OCI-LY1 (cell line): ENCODE results near the gene TBCD.

Source experiments
- H2AFZ ChIP-seq: fragments of 200-600 bp; sonication (generic), shearing (Covaris generic); 2 replicates; pipeline ENCODE4 v1.6.0; 2014; ENCODE audit warnings: antibody characterized with exemption, mild to moderate bottlenecking, low read length
- H3F3A ChIP-seq: fragments of 200-600 bp; sonication (generic), shearing (Covaris generic); 2 replicates; pipeline ENCODE4 v1.6.0; 2014; ENCODE audit warnings: mild to moderate bottlenecking, antibody characterized with exemption, low read length, moderate library complexity; ENCODE audit not compliant: insufficient read depth
- H3K27ac ChIP-seq: fragments of 200-600 bp; sonication (generic); 2 replicates; pipeline ENCODE4 v1.5.1; 2014; ENCODE audit warnings: low read length, mixed run types, mild to moderate bottlenecking, low read depth; ENCODE audit not compliant: poor library complexity, severe bottlenecking
- H3K27me3 ChIP-seq: fragments of 200-600 bp; sonication (generic); 2 replicates; pipeline ENCODE4 v1.6.0; 2014; ENCODE audit warnings: antibody characterized with exemption, mild to moderate bottlenecking, low read length, moderate library complexity; ENCODE audit not compliant: insufficient read depth
- H3K36me3 ChIP-seq: fragments of 200-600 bp; sonication (generic); 2 replicates; pipeline ENCODE4 v1.6.1; 2014; ENCODE audit warnings: mild to moderate bottlenecking, antibody characterized with exemption, low read length, moderate library complexity, mixed read lengths; ENCODE audit not compliant: insufficient read depth
- H3K4me1 ChIP-seq: fragments of 200-600 bp; sonication (generic); 2 replicates; pipeline ENCODE4 v1.5.1; 2014; ENCODE audit warnings: mild to moderate bottlenecking, low read length, moderate library complexity; ENCODE audit not compliant: insufficient read depth, severe bottlenecking
- H3K4me2 ChIP-seq: fragments of 200-600 bp; sonication (generic), shearing (Covaris generic); 2 replicates; pipeline ENCODE4 v1.6.1; 2014; ENCODE audit warnings: low read length
- H3K4me3 ChIP-seq: fragments of 200-600 bp; sonication (generic); 2 replicates; pipeline ENCODE4 v1.5.1; 2014; ENCODE audit warnings: low read length, low read depth, mild to moderate bottlenecking, mixed read lengths; ENCODE audit not compliant: poor library complexity, severe bottlenecking
- H3K79me2 ChIP-seq: fragments of 200-600 bp; shearing (Covaris generic); 2 replicates; pipeline ENCODE4 v1.6.1; 2016; ENCODE audit warnings: mixed run types, low read length, mixed read lengths; ENCODE audit not compliant: insufficient read depth
- H3K9ac ChIP-seq: fragments of 200-600 bp; sonication (generic), shearing (Covaris generic); 2 replicates; pipeline ENCODE4 v1.6.1; 2014; ENCODE audit warnings: mild to moderate bottlenecking, low read length, mixed read lengths
- H3K9me2 ChIP-seq: fragments of 200-600 bp; sonication (generic), shearing (Covaris generic); 2 replicates; pipeline ENCODE4 v1.6.1; 2014; ENCODE audit warnings: low read depth, mild to moderate bottlenecking, low read length, mixed read lengths
- H3K9me3 ChIP-seq: fragments of 200-600 bp; shearing (Covaris generic); 2 replicates; pipeline ENCODE4 v1.6.1; 2014; ENCODE audit warnings: low read length, mixed read lengths
- H4K20me1 ChIP-seq: fragments of 200-600 bp; sonication (generic), shearing (Covaris generic); 2 replicates; pipeline ENCODE4 v1.6.0; 2016; ENCODE audit warnings: mild to moderate bottlenecking, low read length; ENCODE audit not compliant: insufficient read depth
- EZH2 ChIP-seq: fragments of 200-600 bp; sonication (generic), shearing (Covaris generic); IDR thresholded peaks from 2 replicates; pipeline ENCODE4 v1.8.0; 2017; ENCODE audit warnings: borderline replicate concordance, mixed run types, mild to moderate bottlenecking, antibody characterized with exemption, low read length, moderate library complexity, mixed read lengths
- TF ChIP-seq, protein P1 (sequence below): fragments of 200-600 bp; sonication (generic), shearing (Covaris generic); IDR thresholded peaks from 2 replicates; pipeline ENCODE4 v1.5.1; 2017; ENCODE audit warnings: mild to moderate bottlenecking, antibody characterized with exemption, low read length, moderate library complexity, mixed read lengths

TBCD gene

DNA sequence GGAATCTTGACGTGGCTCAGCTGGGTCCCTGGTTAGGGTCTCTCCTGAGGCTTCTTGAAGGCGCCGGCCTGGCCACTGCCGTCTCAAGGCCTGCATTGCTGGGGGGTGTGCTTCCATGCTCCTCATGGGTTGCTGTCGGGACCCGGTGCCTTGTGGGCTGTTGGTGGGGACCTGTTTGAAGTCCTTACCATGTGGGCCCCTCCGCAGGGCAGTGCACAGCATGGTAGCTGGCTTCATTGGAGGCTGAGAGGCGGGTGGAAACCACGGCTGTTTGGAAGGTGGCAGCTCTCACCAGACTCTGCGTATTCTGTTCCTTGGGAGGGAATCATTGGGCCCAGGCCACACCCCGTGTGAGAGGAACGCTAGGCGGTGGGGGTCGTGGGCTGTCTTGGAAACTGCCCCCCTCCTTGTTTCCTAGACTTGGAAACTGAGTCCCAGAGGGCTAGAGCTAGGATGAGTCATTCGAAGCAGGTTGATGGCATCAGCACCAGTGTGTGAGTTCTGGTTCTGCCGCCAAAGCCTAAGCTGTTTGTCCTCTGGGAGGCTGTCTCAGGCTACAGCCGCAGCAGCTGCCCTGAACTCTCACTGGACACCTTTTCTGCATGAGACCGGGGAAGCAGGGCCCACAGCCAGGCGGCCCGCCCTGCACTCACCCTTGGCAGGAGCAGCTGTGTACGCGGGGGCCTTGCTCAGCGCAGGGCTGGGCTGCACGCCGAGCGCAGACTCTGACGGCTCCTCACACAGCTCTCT is 52.8 kb downstream of the TBCD start:
- Histone ChIP-seq H3K4me3 (no peak overlapping the region), H3K4me1 (no peaks in the 10 kb centered on the region), H3K9me2 (no peaks in the 10 kb centered on the region), H3K4me2 (no peak overlapping the region), H3K36me3 (peaks cover 42% of the 10 kb centered on the region), H3K79me2 (no peaks in the 10 kb centered on the region), H2AFZ (no peak overlapping the region), H4K20me1 (no peaks in the 10 kb centered on the region), H3K9ac (no peak overlapping the region), H3K27ac (no peak overlapping the region), H3K9me3 (no peaks in the 10 kb centered on the region), H3K27me3 (no peaks in the 10 kb centered on the region), H3F3A (no peaks in the 10 kb centered on the region)
- TF ChIP-seq EZH2: no peak

DNA sequence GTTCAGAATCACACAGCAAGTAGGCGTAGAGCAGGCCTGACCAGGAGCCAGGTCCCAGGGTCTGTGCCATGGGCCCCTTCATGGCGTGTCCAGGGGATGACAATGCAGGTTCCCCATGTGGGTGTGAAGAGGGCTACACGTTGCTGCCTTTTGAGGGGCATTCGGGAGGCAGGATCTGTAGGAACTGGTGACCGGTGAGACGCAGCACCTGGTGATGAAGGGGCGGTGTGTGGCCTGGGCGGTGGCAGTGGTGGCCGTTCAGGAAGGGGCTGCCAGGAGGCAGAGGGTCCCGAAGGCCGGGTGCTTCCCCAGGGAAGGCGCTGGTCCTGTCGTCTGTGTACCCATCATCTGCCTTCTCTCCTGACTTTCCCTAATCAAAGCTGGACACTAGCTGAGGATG is 53.4 kb downstream of the TBCD start:
- H3K4me3 ChIP-seq: no peak overlapping the region
- no peaks in the 10 kb centered on the region for H3K9me2 ChIP-seq

DNA sequence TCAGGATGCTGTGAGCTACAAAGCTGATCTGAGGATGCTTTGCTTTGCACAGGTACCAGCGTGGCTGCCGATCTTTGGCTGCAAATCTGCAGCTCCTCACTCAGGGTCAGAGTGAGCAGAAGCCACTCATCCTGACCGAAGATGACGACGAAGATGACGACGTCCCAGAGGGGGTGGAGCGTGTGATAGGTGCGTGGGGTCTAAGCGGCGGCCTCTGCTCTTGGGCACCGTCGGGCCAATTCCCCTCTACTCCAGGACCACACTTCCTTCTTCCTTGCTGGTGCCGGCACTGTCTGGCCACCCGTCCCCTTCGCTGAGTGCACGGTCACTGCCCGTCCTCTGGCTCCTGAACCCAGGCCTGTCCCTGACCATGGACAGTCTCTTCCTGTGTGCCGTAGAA is 54.0 kb downstream of the TBCD start:
- Histone ChIP-seq H3K36me3 (peaks cover 34% of the 10 kb centered on the region), H3K9me2 (no peaks in the 10 kb centered on the region)

More for the DNA sequence above, 53.4 kb downstream of the TBCD start:
- H3F3A ChIP-seq: no peaks in the 10 kb centered on the region
- H3K27ac ChIP-seq: no peak overlapping the region
- H3K36me3 ChIP-seq: peaks cover 36% of the 10 kb centered on the region
- no peaks in the 10 kb centered on the region for H4K20me1 ChIP-seq
- H3K4me1 ChIP-seq: no peaks in the 10 kb centered on the region
- no peaks in the 10 kb centered on the region for H3K27me3 ChIP-seq
- H3K4me2 ChIP-seq: no peak overlapping the region
- no peak overlapping the region for H2AFZ ChIP-seq
- no peak overlapping the region for H3K9ac ChIP-seq
- no peaks in the 10 kb centered on the region for H3K79me2 ChIP-seq
- no peak for TF ChIP-seq EZH2
- TF ChIP-seq, protein P1, sequence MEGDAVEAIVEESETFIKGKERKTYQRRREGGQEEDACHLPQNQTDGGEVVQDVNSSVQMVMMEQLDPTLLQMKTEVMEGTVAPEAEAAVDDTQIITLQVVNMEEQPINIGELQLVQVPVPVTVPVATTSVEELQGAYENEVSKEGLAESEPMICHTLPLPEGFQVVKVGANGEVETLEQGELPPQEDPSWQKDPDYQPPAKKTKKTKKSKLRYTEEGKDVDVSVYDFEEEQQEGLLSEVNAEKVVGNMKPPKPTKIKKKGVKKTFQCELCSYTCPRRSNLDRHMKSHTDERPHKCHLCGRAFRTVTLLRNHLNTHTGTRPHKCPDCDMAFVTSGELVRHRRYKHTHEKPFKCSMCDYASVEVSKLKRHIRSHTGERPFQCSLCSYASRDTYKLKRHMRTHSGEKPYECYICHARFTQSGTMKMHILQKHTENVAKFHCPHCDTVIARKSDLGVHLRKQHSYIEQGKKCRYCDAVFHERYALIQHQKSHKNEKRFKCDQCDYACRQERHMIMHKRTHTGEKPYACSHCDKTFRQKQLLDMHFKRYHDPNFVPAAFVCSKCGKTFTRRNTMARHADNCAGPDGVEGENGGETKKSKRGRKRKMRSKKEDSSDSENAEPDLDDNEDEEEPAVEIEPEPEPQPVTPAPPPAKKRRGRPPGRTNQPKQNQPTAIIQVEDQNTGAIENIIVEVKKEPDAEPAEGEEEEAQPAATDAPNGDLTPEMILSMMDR: no peak
- no peaks in the 10 kb centered on the region for H3K9me3 ChIP-seq

More for the DNA sequence above, 54.0 kb downstream of the TBCD start:
- H3K4me1 ChIP-seq: peaks cover 5% of the 10 kb centered on the region
- no peaks in the 10 kb centered on the region for H3K79me2 ChIP-seq
- no peak overlapping the region for H3K27ac ChIP-seq
- TF ChIP-seq, protein P1: no peak
- TF ChIP-seq EZH2: no peak
- no peak overlapping the region for H2AFZ ChIP-seq
- H3K4me3 ChIP-seq: no peak overlapping the region
- H3K27me3 ChIP-seq: no peaks in the 10 kb centered on the region
- no peaks in the 10 kb centered on the region for H3K9me3 ChIP-seq
- H4K20me1 ChIP-seq: no peaks in the 10 kb centered on the region
- H3K9ac ChIP-seq: no peak overlapping the region
- H3K4me2 ChIP-seq: no peak overlapping the region
- H3F3A ChIP-seq: no peaks in the 10 kb centered on the region
